ENCODE data around the gene FOXD2.
A peak's percentile ranks its signal among the peaks of the same experiment; 100 is the strongest.

Gene FOXD2

DNA sequence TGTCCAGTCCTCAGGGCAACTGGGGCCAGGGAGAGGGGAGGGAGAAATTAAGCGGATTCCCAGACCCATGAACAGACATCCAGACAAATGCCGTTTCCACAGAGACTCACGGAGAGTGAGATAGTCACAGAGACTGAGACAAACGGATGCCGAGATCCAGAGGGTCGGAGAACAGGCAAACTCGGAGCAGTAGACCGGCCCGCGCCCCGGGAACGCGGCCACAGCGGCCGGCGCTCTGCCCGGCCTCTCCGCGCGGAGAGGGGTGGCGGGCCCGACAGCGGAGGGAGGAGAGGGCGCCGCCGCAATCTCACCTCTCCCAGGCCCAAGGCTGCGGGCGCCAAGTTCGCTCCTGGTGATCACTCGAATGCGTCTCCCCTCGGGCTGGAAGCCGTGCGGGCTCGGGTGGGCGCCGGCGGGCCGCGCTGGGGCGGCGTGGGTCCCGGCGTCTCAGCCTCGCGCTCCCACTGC lies 831 bp upstream of the FOXD2 start:
- H2BK5ac ChIP-seq (ENCODE audit: low read depth, low read length, poor library complexity, severe bottlenecking): no peak overlapping the region

DNA sequence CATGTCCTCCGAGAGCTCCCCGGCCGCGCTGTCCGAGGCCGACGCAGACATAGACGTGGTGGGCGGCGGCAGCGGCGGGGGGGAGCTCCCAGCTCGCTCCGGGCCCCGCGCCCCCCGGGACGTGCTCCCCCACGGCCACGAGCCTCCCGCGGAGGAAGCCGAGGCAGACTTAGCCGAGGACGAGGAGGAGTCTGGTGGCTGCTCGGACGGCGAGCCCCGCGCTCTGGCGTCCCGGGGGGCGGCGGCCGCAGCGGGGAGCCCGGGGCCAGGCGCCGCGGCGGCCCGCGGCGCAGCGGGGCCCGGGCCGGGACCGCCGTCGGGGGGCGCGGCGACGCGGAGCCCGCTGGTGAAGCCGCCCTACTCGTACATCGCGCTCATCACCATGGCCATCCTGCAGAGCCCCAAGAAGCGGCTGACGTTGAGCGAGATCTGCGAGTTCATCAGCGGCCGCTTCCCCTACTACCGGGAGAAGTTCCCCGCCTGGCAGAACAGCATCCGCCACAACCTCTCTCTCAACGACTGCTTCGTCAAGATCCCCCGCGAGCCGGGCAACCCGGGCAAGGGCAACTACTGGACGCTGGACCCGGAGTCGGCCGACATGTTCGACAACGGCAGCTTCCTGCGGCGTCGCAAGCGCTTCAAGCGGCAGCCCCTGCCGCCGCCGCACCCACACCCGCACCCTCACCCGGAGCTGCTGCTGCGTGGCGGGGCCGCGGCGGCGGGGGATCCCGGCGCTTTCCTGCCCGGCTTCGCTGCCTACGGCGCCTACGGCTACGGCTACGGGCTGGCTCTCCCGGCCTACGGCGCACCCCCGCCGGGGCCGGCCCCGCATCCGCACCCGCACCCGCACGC lies 547 bp downstream of the FOXD2 start:
- Histone ChIP-seq H2BK120ac (ENCODE audit: low read depth, low read length) (no peak overlapping the region), H2BK5ac (ENCODE audit: low read depth, low read length, poor library complexity, severe bottlenecking) (no peak overlapping the region), H2BK15ac (ENCODE audit: low read depth, poor library complexity, severe bottlenecking) (no peak overlapping the region), H3K79me1 (replicated peaks; ENCODE audit: low read length, poor library complexity, severe bottlenecking) (no peaks in the 10 kb centered on the region), H3K14ac (ENCODE audit: low read length in 2 of 2) (no peak overlapping the region), H3K18ac (ENCODE audit: low read depth in 1 of 2, low read length in 2 of 2) (no peak overlapping the region), H3K36me3 (ENCODE audit: control insufficient read depth in 1 of 2, insufficient read depth in 2 of 2, low read depth in 1 of 2, low read length in 2 of 2) (no peaks in the 10 kb centered on the region), H4K8ac (ENCODE audit: low read length) (peak overlapping the region; percentile 13), H2AK5ac (ENCODE audit: low read length, severe bottlenecking) (no peak overlapping the region), H3K4me2 (ENCODE audit: low read length, poor library complexity, severe bottlenecking) (peak overlapping the region; percentile 53), H3K9ac (ENCODE audit: low read length) (no peak overlapping the region), H3K27me3 (ENCODE audit: control insufficient read depth in 1 of 2, insufficient read depth in 1 of 2, low read length in 2 of 2) (peaks cover 78 to 87% of the 10 kb centered on the region in 2 experiments), H2AFZ (ENCODE audit: low read depth, low read length) (no peak overlapping the region), H3K4me3 (ENCODE audit: insufficient read depth in 1 of 2, low read depth in 1 of 2, low read length in 2 of 2) (peak overlapping the region; percentile 68 to 77), H4K91ac (ENCODE audit: low read length) (no peak overlapping the region), H2BK12ac (ENCODE audit: low read length in 2 of 2) (no peak overlapping the region), H3K4me1 (ENCODE audit: control insufficient read depth, insufficient read depth, low read depth, low read length) (peaks cover 32% of the 10 kb centered on the region), H3K27ac (ENCODE audit: low read length, poor library complexity, severe bottlenecking) (no peak overlapping the region), H3K23ac (ENCODE audit: low read length in 2 of 2) (no peak overlapping the region), H3K4ac (ENCODE audit: low read depth in 1 of 2, low read length in 2 of 2) (no peak overlapping the region), H3K9me3 (ENCODE audit: control insufficient read depth, low read length) (no peaks in the 10 kb centered on the region)
- 7% methylated on average over 61 of the region's 117 CpGs for WGBS
- DNase-seq: no peak

More for the DNA sequence above, 831 bp upstream of the FOXD2 start:
- Histone ChIP-seq H3K27me3 (ENCODE audit: control insufficient read depth in 1 of 2, insufficient read depth in 1 of 2, low read length in 2 of 2) (peaks cover 78 to 81% of the 10 kb centered on the region in 2 experiments), H2BK12ac (ENCODE audit: low read length in 2 of 2) (no peak overlapping the region), H4K91ac (ENCODE audit: low read length) (no peak overlapping the region), H3K79me1 (replicated peaks; ENCODE audit: low read length, poor library complexity, severe bottlenecking) (no peaks in the 10 kb centered on the region), H3K9me3 (ENCODE audit: control insufficient read depth, low read length) (no peaks in the 10 kb centered on the region), H3K27ac (ENCODE audit: low read length, poor library complexity, severe bottlenecking) (no peak overlapping the region), H3K18ac (ENCODE audit: low read depth in 1 of 2, low read length in 2 of 2) (no peak overlapping the region), H2BK120ac (ENCODE audit: low read depth, low read length) (no peak overlapping the region), H4K8ac (ENCODE audit: low read length) (peak overlapping the region; percentile 19), H2AFZ (ENCODE audit: low read depth, low read length) (peak overlapping the region; percentile 19), H3K36me3 (ENCODE audit: control insufficient read depth in 1 of 2, insufficient read depth in 2 of 2, low read depth in 1 of 2, low read length in 2 of 2) (no peaks in the 10 kb centered on the region), H3K4me1 (ENCODE audit: control insufficient read depth, insufficient read depth, low read depth, low read length) (peaks cover 37% of the 10 kb centered on the region), H3K4me3 (ENCODE audit: insufficient read depth in 1 of 2, low read depth in 1 of 2, low read length in 2 of 2) (peak overlapping the region; percentile 68 to 77), H2AK5ac (ENCODE audit: low read length, severe bottlenecking) (no peak overlapping the region), H2BK15ac (ENCODE audit: low read depth, poor library complexity, severe bottlenecking) (no peak overlapping the region), H3K23ac (ENCODE audit: low read length in 2 of 2) (peak overlapping the region in 1 of 2 experiments; percentile 84), H3K14ac (ENCODE audit: low read length in 2 of 2) (no peak overlapping the region), H3K4me2 (ENCODE audit: low read length, poor library complexity, severe bottlenecking) (peak overlapping the region; percentile 90), H3K9ac (ENCODE audit: low read length) (peak overlapping the region; percentile 67), H3K4ac (ENCODE audit: low read depth in 1 of 2, low read length in 2 of 2) (no peak overlapping the region)
- peak; percentile 22 for DNase-seq
- WGBS: 1% methylated on average over 37 of the region's 46 CpGs

GRCh38 chr1:47439017-47439818 lies 1.4 kb downstream of the FOXD2 start:
- H3K27ac ChIP-seq (ENCODE audit: low read length, poor library complexity, severe bottlenecking): no peak overlapping the region
- H4K8ac ChIP-seq (ENCODE audit: low read length): no peak overlapping the region
- no peak overlapping the region for H2BK5ac ChIP-seq (ENCODE audit: low read depth, low read length, poor library complexity, severe bottlenecking)
- no peak overlapping the region for H3K4me2 ChIP-seq (ENCODE audit: low read length, poor library complexity, severe bottlenecking)
- no peak overlapping the region for H3K14ac ChIP-seq (ENCODE audit: low read length in 2 of 2)
- H3K23ac ChIP-seq (ENCODE audit: low read length in 2 of 2): no peak overlapping the region
- no peak for DNase-seq
- H3K4me1 ChIP-seq (ENCODE audit: control insufficient read depth, insufficient read depth, low read depth, low read length): peaks cover 25% of the 10 kb centered on the region
- WGBS: 6% methylated on average over 66 of the region's 86 CpGs
- no peak overlapping the region for H2AK5ac ChIP-seq (ENCODE audit: low read length, severe bottlenecking)
- no peak overlapping the region for H4K91ac ChIP-seq (ENCODE audit: low read length)
- no peaks in the 10 kb centered on the region for H3K36me3 ChIP-seq (ENCODE audit: control insufficient read depth in 1 of 2, insufficient read depth in 2 of 2, low read depth in 1 of 2, low read length in 2 of 2)
- no peak overlapping the region for H3K18ac ChIP-seq (ENCODE audit: low read depth in 1 of 2, low read length in 2 of 2)
- no peaks in the 10 kb centered on the region for H3K9me3 ChIP-seq (ENCODE audit: control insufficient read depth, low read length)
- no peak overlapping the region for H2BK15ac ChIP-seq (ENCODE audit: low read depth, poor library complexity, severe bottlenecking)
- no peak overlapping the region for H3K4ac ChIP-seq (ENCODE audit: low read depth in 1 of 2, low read length in 2 of 2)
- no peak overlapping the region for H3K9ac ChIP-seq (ENCODE audit: low read length)
- H3K4me3 ChIP-seq (ENCODE audit: insufficient read depth in 1 of 2, low read depth in 1 of 2, low read length in 2 of 2): no peak overlapping the region
- no peak overlapping the region for H2BK120ac ChIP-seq (ENCODE audit: low read depth, low read length)
- H2AFZ ChIP-seq (ENCODE audit: low read depth, low read length): no peak overlapping the region
- H2BK12ac ChIP-seq (ENCODE audit: low read length in 2 of 2): no peak overlapping the region
- H3K79me1 ChIP-seq (replicated peaks; ENCODE audit: low read length, poor library complexity, severe bottlenecking): no peaks in the 10 kb centered on the region
- H3K27me3 ChIP-seq (ENCODE audit: control insufficient read depth in 1 of 2, insufficient read depth in 1 of 2, low read length in 2 of 2): peaks cover 78 to 87% of the 10 kb centered on the region in 2 experiments
